Adrenal gland (tissue), 5 donors: Measurements from ENCODE around the gene RPL41.
"Not testable (repeated sequence)": the region's sequence is repeated elsewhere in the genome, so short reads cannot be mapped to it uniquely, and the experiment has no call there.

Source experiments
- CTCF ChIP-seq, 6 experiments: fragments of 450-650 bp in 4 of 6; fragments of 200-600 bp in 2 of 6; sonication (generic) in 1 of 6; IDR thresholded peaks; 1 replicate in 5 of 6; 2 replicates in 1 of 6; pipeline versions ENCODE4 v1.5.1 to v1.8.0; 2016 to 2021; ENCODE audit warnings: antibody characterized with exemption in 6 of 6, mild to moderate bottlenecking in 2 of 6, moderate library complexity in 1 of 6
- POLR2A ChIP-seq, 2 donors: fragments of 450-650 bp; IDR thresholded peaks; one replicate each; pipeline ENCODE4 v1.6.1; 2017; ENCODE audit warnings: antibody characterized with exemption in 2 of 2, mild to moderate bottlenecking in 2 of 2, moderate library complexity in 1 of 2
- donor health status: DM: no; HTN: no; CAD: no.

- TF ChIP-seq CTCF, POLR2A (IDR thresholded peaks at IDR 0.05): not testable (repeated sequence)
Measured at GRCh38 chr12:56156464-56157200, 40.2 kb downstream of the RPL41 start.
